K562 (cell line): ENCODE results near the gene GADD45B. TPM values are rescaled to one million over a fixed set of nuclear protein-coding genes. Genes with fewer than 3 reads are reported as not detected.

Experiments
- E2F6 ChIP-seq, 2 experiments: IDR thresholded peaks; 2 replicates each; pipeline ENCODE4 v1.6.1; 2011; ENCODE audit warnings: borderline replicate concordance in 1 of 2, control low read depth in 1 of 2, low read depth in 1 of 2, low read length in 1 of 2, mild to moderate bottlenecking in 1 of 2, mixed read lengths in 1 of 2, moderate library complexity in 1 of 2; ENCODE audit not compliant: insufficient read depth in 1 of 2, insufficient read length in 1 of 2, poor library complexity in 1 of 2, severe bottlenecking in 1 of 2; ENCODE audit errors: extremely low read depth in 1 of 2
- GATAD2B ChIP-seq: fragments of 450-650 bp; IDR thresholded peaks from 2 replicates; pipeline ENCODE4 v1.6.1; 2017; ENCODE audit warnings: mild to moderate bottlenecking, borderline replicate concordance
- NFATC3 ChIP-seq: fragments of 450-650 bp; IDR thresholded peaks from 2 replicates; pipeline ENCODE4 v1.6.1; 2017; ENCODE audit warnings: mild to moderate bottlenecking
- RBM25 ChIP-seq: fragments of 200-400 bp; formaldehyde crosslinking; IDR thresholded peaks from 2 replicates; pipeline ENCODE4 v1.6.1; 2018; ENCODE audit warnings: low read length, low read depth, moderate library complexity; ENCODE audit not compliant: severe bottlenecking
- SAP30 ChIP-seq: fragments of 200-600 bp; sonication (generic); IDR thresholded peaks from 2 replicates; pipeline ENCODE4 v1.6.1; 2012; ENCODE audit warnings: borderline replicate concordance, low read depth, mild to moderate bottlenecking, moderate library complexity, low read length, control low read depth, inconsistent platforms; ENCODE audit not compliant: insufficient read depth, poor library complexity, severe bottlenecking
- SMAD4 ChIP-seq: fragments of 250-450 bp; sonication (Bioruptor Pico); conservative IDR thresholded peaks from 2 replicates; pipeline ENCODE4 v1.8.0; 2021; ENCODE audit warnings: inconsistent platforms, mild to moderate bottlenecking, moderate library complexity
- USF1 ChIP-seq: sonication (generic); formaldehyde crosslinking; IDR thresholded peaks from 2 replicates; pipeline ENCODE4 v1.9.0; 2022; ENCODE audit warnings: mild to moderate bottlenecking, missing genetic modification reagents
- ZNF140 ChIP-seq: fragments of 250-450 bp; sonication (Bioruptor Pico); IDR thresholded peaks from 2 replicates; pipeline ENCODE4 v1.8.0; 2021; ENCODE audit warnings: moderate library complexity, mild to moderate bottlenecking, inconsistent platforms
- ZNF431 ChIP-seq: sonication (generic); formaldehyde crosslinking; IDR thresholded peaks from 2 replicates; pipeline ENCODE4 v1.8.0; 2022; ENCODE audit warnings: mild to moderate bottlenecking, missing genetic modification reagents
- polyA plus RNA-seq, 8 experiments: library from polyadenylated mRNA; depleted of rRNA in 4 of 8; stranded (reverse) in 5 of 8; unstranded in 3 of 8; fragments of >200 nt; fragmentation: Nextera tagmentation in 2 of 8; fragmentation: Illumina TruSeq in 1 of 8; extraction: Ambion mirVana in 2 of 8; extraction: Trizol in 1 of 8; gene quantifications; 2 replicates each; pipeline versions ENCODE4 v1.2.1 to v1.2.3, GENCODE V29; 2011 to 2014; ENCODE audit warnings: inconsistent platforms in 1 of 8, missing spikeins in 1 of 8
- total RNA-seq, 7 experiments: library from RNA; depleted of rRNA in 6 of 7; stranded (reverse); fragments of >200 nt in 6 of 7; fragmentation: Illumina TruSeq in 2 of 7; extraction: Trizol in 2 of 7; gene quantifications; 2 replicates each; pipeline versions ENCODE4 v1.2.1 to v1.2.3, GENCODE V29; 2011 to 2021; ENCODE audit warnings: low replicate concordance in 1 of 7
- TF ChIP-seq, protein P1 (sequence below): fragments of 450-650 bp; formaldehyde crosslinking; IDR thresholded peaks from 2 replicates; pipeline ENCODE4 v1.4.0; 2020; ENCODE audit warnings: mild to moderate bottlenecking, mixed read lengths
- TF ChIP-seq, protein P2 (sequence below), 2 experiments: fragments of 450-650 bp in 1 of 2; sonication (generic) in 1 of 2; formaldehyde crosslinking; conservative IDR thresholded peaks; 2 replicates each; pipeline versions ENCODE4 v1.4.0 to v1.8.1; 2020 to 2022; ENCODE audit warnings: mild to moderate bottlenecking in 1 of 2, missing genetic modification reagents in 1 of 2
- TF ChIP-seq, protein P3 (sequence below): sonication (generic); formaldehyde crosslinking; IDR thresholded peaks from 2 replicates; pipeline ENCODE4 v1.8.0; 2022; ENCODE audit warnings: mild to moderate bottlenecking, missing genetic modification reagents

Gene GADD45B
- total and polyA plus RNA-seq, 9 of the 15 experiments (the other 6 are each of a cell fraction or from before 2014, with no cell fraction given) = 0.06 to 4.1 (median 2.1) TPM

DNA sequence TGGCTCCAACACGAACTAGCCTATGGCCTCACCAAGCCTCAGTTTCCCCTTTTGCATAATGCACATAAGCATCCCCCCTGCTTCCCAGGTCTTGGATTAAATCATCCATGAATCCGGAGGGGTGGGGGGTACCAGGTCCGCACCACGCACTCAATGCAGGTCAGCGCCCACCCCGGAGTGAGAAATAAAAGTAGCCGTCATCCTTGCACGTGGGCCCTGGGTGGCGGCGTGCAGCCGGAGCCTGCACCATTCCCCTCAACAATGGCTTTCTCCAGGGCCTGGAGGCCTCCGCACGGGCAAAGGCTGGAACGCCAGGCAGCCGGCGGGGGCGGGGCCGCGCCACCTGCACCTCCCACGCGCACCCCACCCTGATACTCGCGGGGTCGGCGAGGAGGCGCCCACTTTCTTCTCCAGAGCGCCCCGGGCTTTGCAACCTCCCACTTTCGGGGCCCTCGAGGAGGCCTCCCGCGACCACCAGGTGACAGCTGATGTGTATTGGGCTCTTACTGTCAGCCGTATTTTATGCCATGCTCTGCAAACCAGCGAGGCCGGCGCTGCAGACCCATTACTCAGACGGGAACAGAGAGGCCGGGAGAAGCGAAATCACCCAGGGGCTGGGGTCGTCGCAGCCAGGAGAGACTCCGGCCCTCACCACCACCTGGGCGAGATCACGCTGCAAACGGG is 767 bp upstream of the GADD45B start (continued):
- TF ChIP-seq, protein P1, sequence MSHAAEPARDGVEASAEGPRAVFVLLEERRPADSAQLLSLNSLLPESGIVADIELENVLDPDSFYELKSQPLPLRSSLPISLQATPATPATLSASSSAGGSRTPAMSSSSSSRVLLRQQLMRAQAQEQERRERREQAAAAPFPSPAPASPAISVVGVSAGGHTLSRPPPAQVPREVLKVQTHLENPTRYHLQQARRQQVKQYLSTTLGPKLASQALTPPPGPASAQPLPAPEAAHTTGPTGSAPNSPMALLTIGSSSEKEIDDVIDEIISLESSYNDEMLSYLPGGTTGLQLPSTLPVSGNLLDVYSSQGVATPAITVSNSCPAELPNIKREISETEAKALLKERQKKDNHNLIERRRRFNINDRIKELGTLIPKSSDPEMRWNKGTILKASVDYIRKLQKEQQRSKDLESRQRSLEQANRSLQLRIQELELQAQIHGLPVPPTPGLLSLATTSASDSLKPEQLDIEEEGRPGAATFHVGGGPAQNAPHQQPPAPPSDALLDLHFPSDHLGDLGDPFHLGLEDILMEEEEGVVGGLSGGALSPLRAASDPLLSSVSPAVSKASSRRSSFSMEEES (CRISPR knock-in tag) = no peak
- 0 out of 2 replicates have a peak, but pooled peaks have one; percentile 29 for TF ChIP-seq GATAD2B
- TF ChIP-seq, protein P2, sequence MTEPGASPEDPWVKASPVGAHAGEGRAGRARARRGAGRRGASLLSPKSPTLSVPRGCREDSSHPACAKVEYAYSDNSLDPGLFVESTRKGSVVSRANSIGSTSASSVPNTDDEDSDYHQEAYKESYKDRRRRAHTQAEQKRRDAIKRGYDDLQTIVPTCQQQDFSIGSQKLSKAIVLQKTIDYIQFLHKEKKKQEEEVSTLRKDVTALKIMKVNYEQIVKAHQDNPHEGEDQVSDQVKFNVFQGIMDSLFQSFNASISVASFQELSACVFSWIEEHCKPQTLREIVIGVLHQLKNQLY (CRISPR knock-in tag; conservative IDR thresholded peaks at IDR 0.05) = no peak
- TF ChIP-seq, protein P3, sequence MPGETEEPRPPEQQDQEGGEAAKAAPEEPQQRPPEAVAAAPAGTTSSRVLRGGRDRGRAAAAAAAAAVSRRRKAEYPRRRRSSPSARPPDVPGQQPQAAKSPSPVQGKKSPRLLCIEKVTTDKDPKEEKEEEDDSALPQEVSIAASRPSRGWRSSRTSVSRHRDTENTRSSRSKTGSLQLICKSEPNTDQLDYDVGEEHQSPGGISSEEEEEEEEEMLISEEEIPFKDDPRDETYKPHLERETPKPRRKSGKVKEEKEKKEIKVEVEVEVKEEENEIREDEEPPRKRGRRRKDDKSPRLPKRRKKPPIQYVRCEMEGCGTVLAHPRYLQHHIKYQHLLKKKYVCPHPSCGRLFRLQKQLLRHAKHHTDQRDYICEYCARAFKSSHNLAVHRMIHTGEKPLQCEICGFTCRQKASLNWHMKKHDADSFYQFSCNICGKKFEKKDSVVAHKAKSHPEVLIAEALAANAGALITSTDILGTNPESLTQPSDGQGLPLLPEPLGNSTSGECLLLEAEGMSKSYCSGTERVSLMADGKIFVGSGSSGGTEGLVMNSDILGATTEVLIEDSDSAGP (CRISPR knock-in tag) = no peak
- TF ChIP-seq E2F6 (IDR thresholded peaks at IDR 0.05; ENCODE audit: borderline replicate concordance in 1 of 2, extremely low read depth in 1 of 2, insufficient read depth in 1 of 2, insufficient read length in 1 of 2, low read depth in 1 of 2, low read length in 1 of 2, poor library complexity in 1 of 2, severe bottlenecking in 1 of 2) = peak; percentile 18 to 54
- TF ChIP-seq ZNF431 (CRISPR knock-in tag) = peak; percentile 42; the same call in 1 of the 2 replicates
- TF ChIP-seq RBM25 = peak; percentile 86
- TF ChIP-seq NFATC3 = no peak
- 0 out of 2 replicates have a peak, but pooled peaks have one; percentile 22 for TF ChIP-seq USF1 (CRISPR knock-in tag)
- no peak for TF ChIP-seq ZNF140 (CRISPR knock-in tag)
- 0 out of 2 replicates have a peak, but pooled peaks have one; percentile 15 for TF ChIP-seq SMAD4 (CRISPR knock-in tag)
- TF ChIP-seq SAP30 = peak; percentile 53
- TF ChIP-seq, all 486 proteins: peak for 41
